Measurements from ENCODE around the gene TWIST1.

Gene TWIST1

GRCh38 chr7:19094138-19094537 lies 23.3 kb downstream of the TWIST1 start:
- DNase-seq = no peak

DNA sequence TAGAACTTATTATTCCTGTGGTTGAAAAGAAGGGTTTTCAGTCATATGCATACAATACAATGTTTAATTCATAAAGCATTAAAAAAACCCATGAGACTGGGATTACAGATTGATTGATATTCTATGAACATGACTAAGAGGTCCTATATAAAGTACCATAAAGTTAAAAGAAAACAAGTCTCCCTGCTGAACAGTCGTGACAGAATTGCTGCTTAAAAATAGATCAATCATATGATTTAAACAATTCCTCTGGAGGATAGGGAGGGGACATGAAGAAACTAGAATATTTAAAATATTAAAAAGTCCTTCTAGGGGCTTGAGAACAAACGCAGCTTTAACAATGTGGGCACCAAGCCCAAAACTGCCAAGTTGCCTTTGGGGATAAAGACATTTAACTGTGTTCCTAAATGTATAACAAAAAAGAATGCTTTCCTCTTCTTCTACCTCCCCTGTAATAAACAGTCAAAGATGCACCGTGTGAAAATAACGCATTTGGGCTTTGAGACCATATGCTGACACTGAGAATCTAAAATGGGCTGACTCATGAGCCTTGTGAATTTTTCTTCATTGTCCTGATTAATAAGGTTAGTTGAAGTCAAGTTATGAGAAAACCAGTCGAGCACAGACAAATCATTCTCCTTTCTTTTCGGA lies 25.8 kb downstream of the TWIST1 start:
- no peak for DNase-seq

DNA sequence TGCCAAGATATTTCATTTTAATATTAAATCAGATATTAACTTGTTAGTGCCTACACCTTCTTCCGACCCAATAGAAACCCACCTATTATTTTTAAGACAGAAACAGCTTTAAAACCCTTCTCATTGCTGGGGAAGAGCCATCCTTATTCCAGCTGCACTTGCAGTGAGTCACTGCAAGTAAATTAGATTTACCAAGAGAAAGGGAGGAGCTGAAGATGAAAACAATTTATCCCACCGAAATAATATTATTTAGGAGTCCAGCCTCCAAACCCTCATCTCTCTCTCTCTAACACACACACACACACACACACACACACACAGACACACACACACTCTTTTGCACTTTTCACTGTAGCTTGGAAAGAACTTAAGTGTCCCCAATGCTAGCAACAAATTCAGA lies 26.9 kb downstream of the TWIST1 start:
- DNase-seq = no peak

DNA sequence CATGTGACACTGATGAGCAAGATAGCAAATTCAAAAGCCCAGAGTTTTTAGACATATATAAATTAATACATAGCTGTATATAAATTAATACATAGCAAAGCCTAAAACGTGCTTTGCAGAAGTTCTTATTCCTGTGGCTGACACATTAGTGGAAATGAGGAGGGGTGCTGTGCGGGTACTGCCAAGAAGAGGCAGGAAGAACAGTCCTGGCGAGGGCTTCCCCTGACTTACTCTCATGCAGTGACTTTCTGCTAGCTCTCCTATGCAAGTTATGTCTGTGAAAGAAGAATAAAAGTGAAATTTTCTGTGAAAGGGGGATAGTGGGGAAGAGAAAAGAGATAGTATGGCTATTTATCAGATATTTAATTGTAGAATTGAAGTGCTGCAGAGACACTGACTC lies 27.6 kb downstream of the TWIST1 start:
- DNase-seq = no peak

- no peak for DNase-seq
These were observed 28.1 kb downstream of the TWIST1 start for GRCh38 chr7:19089378-19089777.

DNA sequence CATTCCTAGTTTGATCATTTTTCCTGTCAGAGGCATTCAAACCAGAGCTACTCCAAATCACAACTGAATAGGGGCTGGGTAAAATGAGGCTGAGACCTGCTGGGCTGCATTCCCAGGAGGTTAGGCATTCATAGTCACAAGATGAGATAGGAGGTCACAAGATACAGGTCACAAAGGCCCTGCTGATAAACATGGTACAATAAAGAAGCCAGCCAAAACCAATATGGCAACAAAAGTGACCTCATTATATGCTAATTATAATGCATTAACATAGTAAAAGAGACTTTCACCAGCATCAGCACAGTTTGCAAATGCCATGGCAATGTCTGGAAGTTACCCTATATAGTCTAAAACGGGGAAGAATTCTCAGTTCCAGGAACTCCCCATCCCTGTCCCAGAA lies 37.3 kb downstream of the TWIST1 start:
- DNase-seq = no peak

DNA sequence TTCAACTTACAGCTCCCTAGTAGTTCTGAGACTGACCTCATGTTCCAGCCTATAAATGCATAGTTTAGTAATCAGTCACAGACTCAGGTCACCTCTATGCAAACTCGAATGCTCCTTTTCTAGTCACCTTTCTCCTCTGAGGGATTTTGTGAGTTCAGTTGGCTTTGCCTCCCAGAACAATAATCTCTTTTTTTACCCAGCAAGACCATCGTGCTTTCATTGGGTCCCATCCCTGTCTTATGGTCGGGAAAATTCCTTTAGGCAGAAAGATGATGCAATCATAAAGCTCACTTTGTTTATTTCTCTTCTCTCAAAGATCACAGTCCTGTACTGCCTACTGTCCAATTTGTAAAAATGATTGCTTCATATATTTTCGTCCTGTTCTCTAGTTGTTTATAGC lies 38.4 kb downstream of the TWIST1 start:
- DNase-seq = no peak

DNA sequence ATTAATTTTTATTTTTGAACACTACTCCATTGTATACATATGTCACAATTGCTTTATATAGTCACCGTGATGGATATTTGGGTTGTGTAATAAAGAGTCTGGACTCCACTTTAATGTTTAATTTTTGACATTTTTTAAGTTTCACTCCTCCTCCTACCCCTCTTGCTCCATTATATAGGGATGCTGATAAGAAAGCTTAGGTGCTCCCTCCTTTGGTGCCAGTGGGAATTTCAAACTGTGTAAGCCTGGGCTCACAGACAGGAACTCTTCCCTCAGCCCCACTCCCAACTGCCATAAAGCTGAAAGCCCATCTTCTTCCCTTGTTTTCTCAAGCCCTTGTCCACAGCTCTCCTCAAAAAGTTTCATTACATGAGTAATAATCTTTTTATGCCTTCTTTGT lies 47.6 kb downstream of the TWIST1 start:
- DNase-seq = no peak

- DNase-seq = no peak
These were observed 51.3 kb downstream of the TWIST1 start for GRCh38 chr7:19066170-19066569.
